CD4-positive, alpha-beta T cell treated with Interleukin-4 for 4 hours (primary cell): ENCODE measurements around the gene IFI35.
"Not testable (repeated sequence)": the region's sequence is repeated elsewhere in the genome, so short reads cannot be mapped to it uniquely, and the experiment has no call there.

Experiments used
- DNase-seq: peaks from one replicate; pipeline ENCODE4 v3.0.0-alpha.2; 2020

The IFI35 gene

GRCh38 chr17:43024407-43025289 is 18.1 kb downstream of the IFI35 start, which contains the start of gene RND2:
RND2 (plus strand) TSS chr17:43025231; CDS start chr17:43025348, 117 bp downstream.
- peak; percentile 83 for DNase-seq

DNA sequence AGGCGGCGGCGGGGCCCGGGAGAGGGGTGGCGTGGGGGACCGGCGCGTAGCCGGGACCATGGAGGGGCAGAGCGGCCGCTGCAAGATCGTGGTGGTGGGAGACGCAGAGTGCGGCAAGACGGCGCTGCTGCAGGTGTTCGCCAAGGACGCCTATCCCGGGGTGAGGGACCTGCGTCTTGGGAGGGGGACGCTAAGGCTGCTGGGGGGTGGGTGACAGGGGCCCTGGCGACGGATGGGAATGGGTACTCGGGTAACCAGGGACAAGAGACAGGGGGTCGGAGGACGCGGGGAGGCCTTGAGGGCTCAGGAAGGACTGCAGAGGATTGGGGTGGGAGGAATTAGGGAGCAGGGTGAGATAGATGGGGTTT is 18.7 kb downstream of the IFI35 start:
- no peak for DNase-seq

DNA sequence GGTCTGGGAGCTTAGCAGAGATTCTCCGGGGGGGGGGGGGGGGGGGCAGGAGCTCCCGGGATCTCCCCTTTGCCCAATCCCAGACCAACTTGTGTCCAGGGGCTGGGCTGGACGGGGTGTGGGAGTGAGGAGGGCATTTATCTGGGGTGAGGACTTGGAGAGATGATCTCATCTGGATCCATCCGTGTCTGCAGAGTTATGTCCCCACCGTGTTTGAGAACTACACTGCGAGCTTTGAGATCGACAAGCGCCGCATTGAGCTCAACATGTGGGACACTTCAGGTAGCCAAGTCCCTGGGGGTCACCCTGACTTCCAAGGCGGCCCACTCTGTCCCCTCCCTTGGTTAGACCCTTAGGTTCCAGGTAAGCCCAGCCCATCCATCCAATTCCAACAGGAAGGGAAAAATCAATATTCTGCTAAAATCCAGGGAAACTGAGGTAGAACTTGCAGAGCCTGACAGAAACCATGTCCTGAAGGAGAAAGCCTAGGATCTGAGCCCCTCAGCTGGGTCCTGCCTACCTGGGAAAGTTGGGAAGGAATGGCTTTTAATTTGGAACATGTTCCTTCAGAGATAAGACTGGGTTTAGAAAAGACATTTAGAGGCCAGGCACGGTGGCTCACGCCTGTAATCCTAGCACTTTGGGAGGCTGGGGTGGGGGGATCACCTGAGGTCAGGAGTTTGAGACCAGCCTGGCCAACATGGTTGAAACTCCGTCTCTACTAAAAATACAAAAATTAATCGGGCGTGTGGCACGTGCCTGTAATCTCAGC is 19.4 kb downstream of the IFI35 start:
- DNase-seq = no peak

DNA sequence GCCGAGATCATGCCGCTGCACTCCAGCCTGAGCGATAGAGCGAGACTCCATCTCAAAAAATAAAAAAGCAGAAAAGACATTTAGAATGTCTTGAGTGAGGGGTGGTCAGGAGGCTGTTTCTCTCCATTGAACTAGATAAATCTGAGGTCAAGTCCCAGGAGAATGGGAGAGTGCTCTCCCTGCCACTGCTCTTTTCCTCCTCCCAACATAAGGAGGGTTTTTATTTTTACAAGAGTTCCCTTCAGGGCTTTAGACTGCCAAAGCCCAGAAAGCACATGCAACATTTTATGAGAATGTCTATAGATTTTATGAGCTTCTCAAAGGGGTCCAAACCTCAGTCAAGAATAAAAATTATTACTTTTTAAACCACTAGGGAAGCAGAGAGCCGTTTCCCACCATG is 20.0 kb downstream of the IFI35 start:
- no peak for DNase-seq

DNA sequence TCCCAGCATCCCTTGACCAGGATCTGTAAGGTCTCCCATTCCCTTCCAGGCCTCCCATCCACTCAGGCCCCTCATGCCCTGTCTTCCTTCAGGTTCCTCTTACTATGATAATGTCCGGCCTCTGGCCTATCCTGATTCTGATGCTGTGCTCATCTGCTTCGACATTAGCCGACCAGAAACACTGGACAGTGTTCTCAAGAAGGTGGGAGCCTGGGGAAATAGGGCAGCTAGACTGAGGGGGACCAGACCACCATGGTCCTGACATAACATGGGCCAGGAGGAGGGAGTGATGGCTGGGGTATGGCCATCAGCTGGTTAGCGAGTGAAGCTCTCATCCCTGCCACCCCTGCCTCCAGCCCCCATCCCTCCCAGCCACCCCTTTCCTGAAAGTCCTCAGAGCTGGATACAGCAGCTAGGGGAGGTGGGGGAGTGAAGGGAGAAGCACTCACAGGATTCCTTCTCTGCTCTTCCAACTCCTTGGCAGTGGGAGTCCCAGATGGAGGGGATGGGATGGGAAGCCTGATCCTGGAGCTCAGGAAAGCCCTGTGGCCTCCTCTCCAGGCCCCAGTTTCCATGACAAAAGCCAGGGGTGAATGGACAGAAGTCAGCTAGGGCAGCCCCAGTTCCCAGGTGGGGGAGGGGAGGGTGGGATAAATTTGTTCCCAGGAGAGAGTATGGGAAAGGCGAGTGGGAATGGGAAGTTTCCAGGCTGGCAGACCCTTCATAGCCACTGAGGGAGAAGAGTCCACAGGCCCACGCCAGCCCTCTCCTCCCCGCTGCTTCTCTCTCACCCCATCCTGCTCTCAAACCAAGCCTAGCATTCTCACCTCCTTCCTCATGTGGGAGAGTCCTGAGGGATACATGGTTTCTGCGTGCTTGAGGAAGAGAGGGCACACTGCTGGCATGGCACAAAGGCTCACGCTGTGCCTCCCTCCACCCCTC is 20.8 kb downstream of the IFI35 start:
- DNase-seq = no peak

DNA sequence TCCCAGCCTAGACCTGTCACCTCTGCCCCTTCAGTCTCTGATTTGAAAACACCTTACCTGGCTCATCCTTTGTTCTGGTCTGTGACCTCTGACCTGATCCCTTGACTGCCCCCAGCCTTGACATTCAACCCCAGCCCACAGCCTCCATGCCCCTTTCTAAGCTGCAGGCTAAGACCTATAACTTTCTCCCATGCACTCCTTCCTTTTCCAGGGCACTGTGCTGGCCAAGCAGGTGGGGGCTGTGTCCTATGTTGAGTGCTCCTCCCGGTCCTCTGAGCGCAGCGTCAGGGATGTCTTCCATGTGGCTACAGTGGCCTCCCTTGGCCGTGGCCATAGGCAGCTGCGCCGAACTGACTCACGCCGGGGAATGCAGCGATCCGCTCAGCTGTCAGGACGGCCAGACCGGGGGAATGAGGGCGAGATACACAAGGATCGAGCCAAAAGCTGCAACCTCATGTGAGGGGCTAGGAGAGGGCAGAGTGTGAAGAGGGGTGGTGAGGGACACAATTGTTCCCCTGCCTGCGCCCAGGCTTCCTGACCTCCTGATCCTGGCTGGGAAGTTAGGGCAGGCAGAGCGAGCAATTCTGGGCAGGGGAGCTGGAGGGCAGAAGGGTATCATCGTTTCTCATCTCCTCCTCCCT is 21.8 kb downstream of the IFI35 start:
- DNase-seq = no peak

DNA sequence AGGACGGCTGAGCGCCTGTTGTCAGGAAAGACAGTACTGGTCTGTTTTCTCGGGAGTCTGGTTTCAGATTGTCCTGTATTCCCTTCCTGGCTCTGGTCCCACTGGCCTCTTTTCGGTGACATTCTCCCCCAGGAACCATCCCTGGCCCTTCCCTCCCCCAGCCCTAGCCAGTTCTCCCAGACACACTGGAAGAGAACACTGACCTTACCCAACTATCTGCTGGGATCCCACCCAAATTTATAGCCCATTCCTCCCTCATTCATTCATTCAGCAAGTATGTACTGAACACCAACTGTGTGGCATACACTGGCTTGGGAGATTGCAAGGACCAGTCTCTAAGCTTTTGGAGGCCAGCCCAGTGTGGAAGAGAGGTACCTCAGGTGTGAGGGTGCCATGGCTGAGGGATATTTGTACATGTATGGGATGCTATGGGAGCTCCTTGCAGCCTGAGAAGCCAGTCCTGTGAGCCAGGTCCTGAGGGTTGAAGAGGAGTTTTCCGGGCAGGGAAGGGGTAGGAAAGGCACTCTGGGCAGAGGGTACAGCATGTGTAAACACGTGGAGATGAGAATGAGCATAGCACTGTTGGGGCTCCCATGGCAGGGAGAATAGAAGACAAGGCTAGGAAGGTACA is 23.7 kb downstream of the IFI35 start:
- no peak for DNase-seq

DNA sequence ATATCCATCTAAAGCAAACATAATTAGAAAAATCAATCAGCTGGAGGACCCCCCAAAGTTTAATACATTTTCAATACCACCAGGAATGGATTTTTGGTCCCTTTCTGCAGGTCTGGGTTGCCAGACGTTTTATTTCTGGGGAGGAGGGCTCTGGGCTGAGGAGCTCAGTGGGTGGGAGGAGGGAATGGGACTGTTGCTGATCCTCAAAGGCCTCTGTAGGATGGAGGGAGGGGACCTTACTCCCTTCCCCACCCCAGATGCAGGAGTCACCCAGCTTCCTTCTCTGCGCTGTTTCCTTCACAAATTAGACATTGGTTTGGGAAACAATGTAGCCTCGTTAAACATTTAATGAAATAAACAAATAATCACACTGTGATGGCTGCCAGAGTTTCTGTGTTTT is 25.1 kb downstream of the IFI35 start:
- no peak for DNase-seq

GRCh38 chr17:43033948-43034881 is 27.6 kb downstream of the IFI35 start:
- DNase-seq = no peak

- DNase-seq = no peak
These were observed 28.3 kb downstream of the IFI35 start for GRCh38 chr17:43034894-43035293.

GRCh38 chr17:43039646-43040045 is 33.1 kb downstream of the IFI35 start:
- no peak for DNase-seq

DNA sequence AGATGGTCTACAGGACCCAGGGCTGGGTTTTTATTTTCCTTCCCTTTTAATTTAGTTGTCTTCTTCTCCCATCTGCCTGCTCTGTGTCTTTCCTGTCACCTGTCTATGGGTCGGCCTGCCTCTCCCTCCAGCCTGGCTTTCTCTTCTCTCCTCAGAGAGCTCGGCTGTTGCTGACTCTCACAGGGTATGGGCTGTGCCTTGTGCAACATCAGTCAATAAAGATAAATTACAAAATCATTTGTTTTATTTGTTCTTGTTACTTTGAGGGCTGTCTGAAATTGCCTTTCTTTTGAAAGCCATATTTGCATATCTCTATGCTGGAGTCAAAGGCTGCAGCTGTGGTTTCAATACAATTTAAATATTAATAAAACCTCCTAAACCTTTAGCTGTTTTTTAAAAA is 34.1 kb downstream of the IFI35 start:
- DNase-seq = no peak

GRCh38 chr17:43042025-43042628 is 35.5 kb downstream of the IFI35 start:
- DNase-seq = no peak

GRCh38 chr17:43043307-43043706 is 36.7 kb downstream of the IFI35 start:
- no peak for DNase-seq

DNA sequence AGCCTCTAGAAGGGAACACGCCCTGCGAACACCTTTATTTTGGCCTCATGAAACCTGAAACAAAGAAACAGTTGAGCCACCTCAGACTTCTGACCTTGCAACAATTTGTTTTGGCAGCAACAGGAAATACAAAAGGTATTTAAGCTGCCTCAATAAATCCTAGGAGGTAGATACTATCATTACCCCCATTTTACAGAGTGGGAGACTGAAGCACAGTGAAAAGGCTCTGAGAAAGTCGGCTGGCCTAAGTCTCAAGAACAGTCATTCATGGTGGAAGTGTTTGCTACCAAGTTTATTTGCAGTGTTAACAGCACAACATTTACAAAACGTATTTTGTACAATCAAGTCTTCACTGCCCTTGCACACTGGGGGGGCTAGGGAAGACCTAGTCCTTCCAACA is 37.4 kb downstream of the IFI35 start:
- DNase-seq = no peak

DNA sequence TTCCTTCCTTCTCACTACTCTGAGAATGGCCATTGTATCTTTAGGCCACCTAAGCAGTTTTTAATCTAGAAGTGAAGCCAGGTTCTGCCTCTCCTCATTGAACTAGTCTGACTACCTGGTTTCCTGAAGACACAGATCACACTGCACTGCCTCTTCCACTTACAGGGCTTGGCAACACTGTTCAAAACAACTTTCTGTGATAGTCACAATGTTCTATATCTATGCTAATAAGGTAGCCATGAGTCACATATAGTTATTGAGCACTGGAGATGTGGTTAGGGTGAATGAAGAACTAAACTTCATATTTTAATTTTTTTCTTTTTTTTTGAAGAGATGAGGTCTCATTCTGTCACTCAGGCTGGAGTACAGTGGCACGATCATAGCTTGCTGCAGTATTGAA is 45.4 kb downstream of the IFI35 start:
- DNase-seq = no peak

DNA sequence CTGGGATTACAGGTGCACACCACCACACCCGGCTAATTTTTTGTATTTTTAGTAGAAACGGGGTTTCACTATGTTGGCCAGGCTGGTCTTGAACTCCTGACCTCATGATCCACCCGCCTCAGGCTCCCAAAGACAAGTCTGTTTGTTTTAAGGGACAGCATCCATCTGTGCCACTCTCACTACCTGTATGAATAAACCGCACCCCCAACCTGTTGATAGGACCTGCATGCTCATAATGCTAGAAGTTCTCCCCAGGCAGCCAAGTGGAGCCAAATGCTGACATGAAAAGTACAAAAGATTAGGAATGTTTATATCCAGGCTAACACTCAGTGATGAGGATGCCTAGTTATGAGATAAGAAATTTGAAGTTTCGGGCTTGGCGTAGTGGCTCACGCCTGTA is 46.4 kb downstream of the IFI35 start:
- not testable (repeated sequence) for DNase-seq

GRCh38 chr17:43056051-43056450 is 49.5 kb downstream of the IFI35 start:
- no peak for DNase-seq

DNA sequence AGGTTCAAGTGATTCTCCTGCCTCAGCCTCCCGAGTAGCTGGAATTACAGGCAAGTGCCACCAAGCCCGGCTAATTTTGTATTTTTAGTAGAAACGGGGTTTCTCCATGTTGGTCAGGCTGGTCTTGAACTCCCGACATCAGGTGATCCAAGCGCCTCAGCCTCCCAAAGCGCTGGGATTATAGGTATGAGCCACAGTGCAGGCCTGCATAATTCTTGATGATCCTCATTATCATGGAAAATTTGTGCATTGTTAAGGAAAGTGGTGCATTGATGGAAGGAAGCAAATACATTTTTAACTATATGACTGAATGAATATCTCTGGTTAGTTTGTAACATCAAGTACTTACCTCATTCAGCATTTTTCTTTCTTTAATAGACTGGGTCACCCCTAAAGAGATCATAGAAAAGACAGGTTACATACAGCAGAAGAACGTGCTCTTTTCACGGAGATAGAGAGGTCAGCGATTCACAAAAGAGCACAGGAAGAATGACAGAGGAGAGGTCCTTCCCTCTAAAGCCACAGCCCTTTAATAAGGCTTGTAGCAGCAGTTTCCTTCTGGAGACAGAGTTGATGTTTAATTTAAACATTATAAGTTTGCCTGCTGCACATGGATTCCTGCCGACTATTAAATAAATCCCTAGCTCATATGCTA is 56.5 kb downstream of the IFI35 start:
- DNase-seq = no peak
